GM23338 (cell line): ENCODE measurements around the gene SIK2. TPM values are rescaled to one million over a fixed set of nuclear protein-coding genes. Genes with fewer than 3 reads are reported as not detected.

Experiments used
- ATAC-seq: fragments of 200-7000 bp; cut with Tn5 transposase; 3 replicates; pipeline ENCODE4 v1.9.1; 2020
- DNase-seq: peaks from one replicate; pipeline ENCODE4 v3.0.0-alpha.2; 2015; ENCODE audit warnings: low spot score
- H2AFZ ChIP-seq: fragments of 200-600 bp; sonication (generic); 2 replicates; pipeline ENCODE4 v1.8.0; 2016; ENCODE audit warnings: antibody characterized with exemption, mild to moderate bottlenecking, moderate library complexity
- H3F3A ChIP-seq: fragments of 200-600 bp; sonication (generic); replicated peaks from 2 replicates; pipeline ENCODE4 v1.8.0; 2017; ENCODE audit warnings: antibody characterized with exemption, mixed run types, low read depth
- H3K27ac ChIP-seq: fragments of 200-600 bp; sonication (generic); 2 replicates; pipeline ENCODE4 v1.6.1; 2016; ENCODE audit warnings: low read depth
- H3K27me3 ChIP-seq: fragments of 200-600 bp; sonication (generic); 2 replicates; pipeline ENCODE4 v1.8.0; 2016; ENCODE audit warnings: mild to moderate bottlenecking, mixed run types, moderate library complexity; ENCODE audit not compliant: insufficient read depth
- H3K36me3 ChIP-seq: fragments of 200-600 bp; sonication (generic); 2 replicates; pipeline ENCODE4 v1.8.0; 2016; ENCODE audit warnings: mild to moderate bottlenecking; ENCODE audit not compliant: insufficient read depth
- H3K4me1 ChIP-seq: fragments of 200-600 bp; sonication (generic); 2 replicates; pipeline ENCODE4 v1.8.0; 2016; ENCODE audit warnings: mild to moderate bottlenecking, moderate library complexity; ENCODE audit not compliant: insufficient read depth
- H3K4me2 ChIP-seq: fragments of 200-600 bp; sonication (generic); 2 replicates; pipeline ENCODE4 v1.7.1; 2017; ENCODE audit warnings: mixed run types
- H3K4me3 ChIP-seq: fragments of 200-600 bp; sonication (generic); 2 replicates; pipeline ENCODE4 v1.6.1; 2016; ENCODE audit warnings: mixed run types
- H3K79me2 ChIP-seq: fragments of 200-600 bp; sonication (generic); replicated peaks from 2 replicates; pipeline ENCODE4 v1.8.0; 2017; ENCODE audit warnings: mild to moderate bottlenecking; ENCODE audit not compliant: insufficient read depth
- H3K9me2 ChIP-seq: fragments of 200-600 bp; sonication (generic); 2 replicates; pipeline ENCODE4 v1.8.0; 2017; ENCODE audit not compliant: insufficient read depth
- H4K20me1 ChIP-seq: fragments of 200-600 bp; sonication (generic); replicated peaks from 2 replicates; pipeline ENCODE4 v1.8.0; 2017; ENCODE audit warnings: mild to moderate bottlenecking; ENCODE audit not compliant: insufficient read depth
- H3K27ac Mint-ChIP-seq: 2 replicates; pipeline ENCODE4 v1.8.0; 2020; ENCODE audit warnings: inconsistent platforms, mild to moderate bottlenecking, moderate library complexity, mixed read lengths
- H3K27me3 Mint-ChIP-seq: 3 replicates; pipeline ENCODE4 v1.8.0; 2022; ENCODE audit warnings: low read depth, mild to moderate bottlenecking, moderate library complexity, mixed read lengths, inconsistent platforms; ENCODE audit not compliant: insufficient read depth, poor library complexity
- H3K36me3 Mint-ChIP-seq: 3 replicates; pipeline ENCODE4 v1.8.0; 2021; ENCODE audit warnings: low read depth, mild to moderate bottlenecking, inconsistent platforms, moderate library complexity, mixed read lengths
- H3K4me1 Mint-ChIP-seq: 3 replicates; pipeline ENCODE4 v1.8.0; 2020; ENCODE audit warnings: mild to moderate bottlenecking, inconsistent platforms, mixed read lengths
- H3K4me3 Mint-ChIP-seq: 3 replicates; pipeline ENCODE4 v1.8.0; 2021; ENCODE audit warnings: moderate library complexity, mild to moderate bottlenecking, inconsistent platforms, mixed read lengths
- H3K9me3 Mint-ChIP-seq: 3 replicates; pipeline ENCODE4 v1.8.0; 2020; ENCODE audit warnings: moderate library complexity, mild to moderate bottlenecking, inconsistent platforms, mixed read lengths
- CREB1 ChIP-seq: fragments of 250-450 bp; sonication (Bioruptor Pico); IDR thresholded peaks from 2 replicates; pipeline ENCODE4 v1.5.0; 2020; ENCODE audit warnings: low read depth, mild to moderate bottlenecking, moderate library complexity
- EZH2phosphoT487 ChIP-seq: fragments of 200-600 bp; sonication (generic); IDR thresholded peaks from one replicate; pipeline ENCODE4 v1.8.1; 2018; ENCODE audit warnings: antibody characterized with exemption; ENCODE audit not compliant: unreplicated experiment
- JUNB ChIP-seq: IDR thresholded peaks from one replicate; pipeline ENCODE4 v1.6.1; 2016; ENCODE audit warnings: antibody characterized with exemption; ENCODE audit not compliant: unreplicated experiment
- STAT1 ChIP-seq: IDR thresholded peaks from one replicate; pipeline ENCODE4 v1.6.1; 2016; ENCODE audit warnings: antibody characterized with exemption; ENCODE audit not compliant: unreplicated experiment
- ZNF114 ChIP-seq: fragments of 250-450 bp; sonication (Bioruptor Pico); IDR thresholded peaks from 2 replicates; pipeline ENCODE4 v1.5.0; 2020; ENCODE audit warnings: mild to moderate bottlenecking, moderate library complexity
- ZNF331 ChIP-seq: fragments of 250-450 bp; sonication (Bioruptor Pico); IDR thresholded peaks from 2 replicates; pipeline ENCODE4 v1.5.0; 2020; ENCODE audit warnings: low read depth, mild to moderate bottlenecking, moderate library complexity
- polyA plus RNA-seq: library from polyadenylated mRNA; unstranded; fragments of >200 nt; fragmentation: Nextera tagmentation; extraction: Ambion mirVana; gene quantifications from 2 replicates; pipeline ENCODE4 v1.2.1, GENCODE V29; 2016
- total RNA-seq: library from RNA; depleted of rRNA; stranded (reverse); fragments of >200 nt; shearing (Covaris generic); gene quantifications from 2 replicates; pipeline ENCODE4 v1.2.3, GENCODE V29; 2014
- TF ChIP-seq, protein P1 (sequence below): IDR thresholded peaks from one replicate; pipeline ENCODE4 v1.6.1; 2018; ENCODE audit warnings: antibody characterized with exemption; ENCODE audit not compliant: unreplicated experiment
- TF ChIP-seq, protein P2 (sequence below), 2 experiments: fragments of 200-600 bp in 1 of 2; sonication (generic) in 1 of 2; conservative IDR thresholded peaks; 2 replicates each; pipeline versions ENCODE4 v1.5.1 to v1.6.1; 2016 to 2017; ENCODE audit warnings: antibody characterized with exemption in 2 of 2, low read depth in 2 of 2, mild to moderate bottlenecking in 2 of 2, moderate library complexity in 1 of 2
- TF ChIP-seq, protein P3 (sequence below): IDR thresholded peaks from 2 replicates; pipeline ENCODE4 v1.6.1; 2016; ENCODE audit warnings: antibody characterized with exemption

SIK2 gene
- total and polyA plus RNA-seq, 2 experiments from 2014 or later = 2.3 to 6.7 TPM

DNA sequence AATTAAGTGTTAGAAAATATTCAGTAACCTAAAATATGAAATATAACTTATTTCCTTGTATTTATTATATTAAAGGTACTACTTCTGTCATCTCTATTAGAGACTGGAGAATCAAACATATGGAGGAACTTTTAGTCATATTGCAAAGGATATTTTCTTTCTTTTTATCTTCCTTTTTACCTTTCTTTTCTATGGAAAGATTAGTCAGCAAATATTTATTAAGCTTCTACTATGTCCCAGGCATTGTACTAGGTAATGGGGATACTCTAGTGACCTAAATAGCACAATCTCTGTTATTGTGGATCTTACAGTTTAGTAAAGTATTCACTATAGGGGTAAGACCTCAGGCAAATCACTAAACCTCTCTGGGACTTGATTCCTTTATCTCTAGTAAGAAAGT lies 18.3 kb downstream of the SIK2 start (continued):
- no peak for TF ChIP-seq JUNB
- TF ChIP-seq, protein P1, sequence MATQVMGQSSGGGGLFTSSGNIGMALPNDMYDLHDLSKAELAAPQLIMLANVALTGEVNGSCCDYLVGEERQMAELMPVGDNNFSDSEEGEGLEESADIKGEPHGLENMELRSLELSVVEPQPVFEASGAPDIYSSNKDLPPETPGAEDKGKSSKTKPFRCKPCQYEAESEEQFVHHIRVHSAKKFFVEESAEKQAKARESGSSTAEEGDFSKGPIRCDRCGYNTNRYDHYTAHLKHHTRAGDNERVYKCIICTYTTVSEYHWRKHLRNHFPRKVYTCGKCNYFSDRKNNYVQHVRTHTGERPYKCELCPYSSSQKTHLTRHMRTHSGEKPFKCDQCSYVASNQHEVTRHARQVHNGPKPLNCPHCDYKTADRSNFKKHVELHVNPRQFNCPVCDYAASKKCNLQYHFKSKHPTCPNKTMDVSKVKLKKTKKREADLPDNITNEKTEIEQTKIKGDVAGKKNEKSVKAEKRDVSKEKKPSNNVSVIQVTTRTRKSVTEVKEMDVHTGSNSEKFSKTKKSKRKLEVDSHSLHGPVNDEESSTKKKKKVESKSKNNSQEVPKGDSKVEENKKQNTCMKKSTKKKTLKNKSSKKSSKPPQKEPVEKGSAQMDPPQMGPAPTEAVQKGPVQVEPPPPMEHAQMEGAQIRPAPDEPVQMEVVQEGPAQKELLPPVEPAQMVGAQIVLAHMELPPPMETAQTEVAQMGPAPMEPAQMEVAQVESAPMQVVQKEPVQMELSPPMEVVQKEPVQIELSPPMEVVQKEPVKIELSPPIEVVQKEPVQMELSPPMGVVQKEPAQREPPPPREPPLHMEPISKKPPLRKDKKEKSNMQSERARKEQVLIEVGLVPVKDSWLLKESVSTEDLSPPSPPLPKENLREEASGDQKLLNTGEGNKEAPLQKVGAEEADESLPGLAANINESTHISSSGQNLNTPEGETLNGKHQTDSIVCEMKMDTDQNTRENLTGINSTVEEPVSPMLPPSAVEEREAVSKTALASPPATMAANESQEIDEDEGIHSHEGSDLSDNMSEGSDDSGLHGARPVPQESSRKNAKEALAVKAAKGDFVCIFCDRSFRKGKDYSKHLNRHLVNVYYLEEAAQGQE = no peak
- TF ChIP-seq STAT1 = no peak
- no peak for TF ChIP-seq CREB1 (CRISPR knock-in tag)
- no peak for TF ChIP-seq ZNF114 (CRISPR knock-in tag)

DNA sequence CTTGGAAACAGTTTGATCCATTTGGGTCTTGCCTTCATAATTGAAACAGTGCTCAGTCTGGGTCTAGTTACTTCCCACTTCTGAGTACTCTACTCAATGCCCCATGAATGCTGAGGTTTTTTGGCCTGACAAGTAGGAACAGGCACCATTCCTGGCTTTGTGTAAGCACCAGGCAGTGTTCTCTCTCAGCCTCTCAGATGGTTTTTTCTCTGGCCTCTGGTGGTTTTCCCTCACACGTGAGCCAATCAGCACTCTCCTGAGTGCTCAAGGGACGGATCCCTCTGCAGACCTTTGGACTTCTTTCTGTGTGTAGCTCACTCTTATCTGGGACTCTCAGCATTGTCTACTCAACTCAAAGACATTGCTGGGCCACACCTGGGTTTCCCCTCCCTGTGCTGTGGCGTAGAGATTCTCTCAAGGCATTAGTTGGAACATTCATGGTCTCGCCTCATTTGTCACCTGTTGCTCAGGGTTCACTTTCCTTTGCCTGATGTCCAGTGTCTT lies 21.3 kb downstream of the SIK2 start:
- H3K4me3 Mint-ChIP-seq = no peak overlapping the region
- peaks cover 18% of the 10 kb centered on the region; the same call in 2 of the 3 replicates for H3K36me3 Mint-ChIP-seq
- Histone ChIP-seq H3K27me3 (no peaks in the 10 kb centered on the region), H3K79me2 (no peaks in the 10 kb centered on the region), H3K36me3 (no peaks in the 10 kb centered on the region), H3K9me2 (no peaks in the 10 kb centered on the region), H2AFZ (no peak overlapping the region), H3K4me2 (no peak overlapping the region), H3K27ac (no peak overlapping the region), H4K20me1 (no peaks in the 10 kb centered on the region; the same call in 1 of the 2 replicates), H3K4me1 (no peaks in the 10 kb centered on the region), H3F3A (no peaks in the 10 kb centered on the region), H3K4me3 (no peak overlapping the region)
- H3K27ac Mint-ChIP-seq = no peak overlapping the region
- H3K4me1 Mint-ChIP-seq = no peaks in the 10 kb centered on the region
- ATAC-seq (no peak; the same call in 2 of the 3 replicates), DNase-seq (no peak)
- no peak for TF ChIP-seq ZNF331 (CRISPR knock-in tag)
- TF ChIP-seq, protein P2, sequence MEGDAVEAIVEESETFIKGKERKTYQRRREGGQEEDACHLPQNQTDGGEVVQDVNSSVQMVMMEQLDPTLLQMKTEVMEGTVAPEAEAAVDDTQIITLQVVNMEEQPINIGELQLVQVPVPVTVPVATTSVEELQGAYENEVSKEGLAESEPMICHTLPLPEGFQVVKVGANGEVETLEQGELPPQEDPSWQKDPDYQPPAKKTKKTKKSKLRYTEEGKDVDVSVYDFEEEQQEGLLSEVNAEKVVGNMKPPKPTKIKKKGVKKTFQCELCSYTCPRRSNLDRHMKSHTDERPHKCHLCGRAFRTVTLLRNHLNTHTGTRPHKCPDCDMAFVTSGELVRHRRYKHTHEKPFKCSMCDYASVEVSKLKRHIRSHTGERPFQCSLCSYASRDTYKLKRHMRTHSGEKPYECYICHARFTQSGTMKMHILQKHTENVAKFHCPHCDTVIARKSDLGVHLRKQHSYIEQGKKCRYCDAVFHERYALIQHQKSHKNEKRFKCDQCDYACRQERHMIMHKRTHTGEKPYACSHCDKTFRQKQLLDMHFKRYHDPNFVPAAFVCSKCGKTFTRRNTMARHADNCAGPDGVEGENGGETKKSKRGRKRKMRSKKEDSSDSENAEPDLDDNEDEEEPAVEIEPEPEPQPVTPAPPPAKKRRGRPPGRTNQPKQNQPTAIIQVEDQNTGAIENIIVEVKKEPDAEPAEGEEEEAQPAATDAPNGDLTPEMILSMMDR (conservative IDR thresholded peaks at IDR 0.05; ENCODE audit: low read depth in 2 of 2) = no peak
- TF ChIP-seq, protein P3, sequence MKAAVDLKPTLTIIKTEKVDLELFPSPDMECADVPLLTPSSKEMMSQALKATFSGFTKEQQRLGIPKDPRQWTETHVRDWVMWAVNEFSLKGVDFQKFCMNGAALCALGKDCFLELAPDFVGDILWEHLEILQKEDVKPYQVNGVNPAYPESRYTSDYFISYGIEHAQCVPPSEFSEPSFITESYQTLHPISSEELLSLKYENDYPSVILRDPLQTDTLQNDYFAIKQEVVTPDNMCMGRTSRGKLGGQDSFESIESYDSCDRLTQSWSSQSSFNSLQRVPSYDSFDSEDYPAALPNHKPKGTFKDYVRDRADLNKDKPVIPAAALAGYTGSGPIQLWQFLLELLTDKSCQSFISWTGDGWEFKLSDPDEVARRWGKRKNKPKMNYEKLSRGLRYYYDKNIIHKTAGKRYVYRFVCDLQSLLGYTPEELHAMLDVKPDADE = no peak
- TF ChIP-seq JUNB = no peak
- TF ChIP-seq EZH2phosphoT487 = no peak
- TF ChIP-seq CREB1 (CRISPR knock-in tag) = no peak
- H3K27me3 Mint-ChIP-seq = peaks cover 7% of the 10 kb centered on the region
- H3K9me3 Mint-ChIP-seq = no peaks in the 10 kb centered on the region
